Stromal cell of bone marrow (primary cell): ENCODE data around the gene SNAI3.

Source experiments
- DNase-seq: peaks from one replicate; pipeline ENCODE4 v3.0.0-alpha.2; 2012; ENCODE audit warnings: low read depth

The SNAI3 gene

GRCh38 chr16:88721815-88722755 lies 35.8 kb upstream of the SNAI3 start:
- no peak for DNase-seq

- no peak for DNase-seq
These were observed 34.9 kb upstream of the SNAI3 start for GRCh38 chr16:88721236-88721635.

DNA sequence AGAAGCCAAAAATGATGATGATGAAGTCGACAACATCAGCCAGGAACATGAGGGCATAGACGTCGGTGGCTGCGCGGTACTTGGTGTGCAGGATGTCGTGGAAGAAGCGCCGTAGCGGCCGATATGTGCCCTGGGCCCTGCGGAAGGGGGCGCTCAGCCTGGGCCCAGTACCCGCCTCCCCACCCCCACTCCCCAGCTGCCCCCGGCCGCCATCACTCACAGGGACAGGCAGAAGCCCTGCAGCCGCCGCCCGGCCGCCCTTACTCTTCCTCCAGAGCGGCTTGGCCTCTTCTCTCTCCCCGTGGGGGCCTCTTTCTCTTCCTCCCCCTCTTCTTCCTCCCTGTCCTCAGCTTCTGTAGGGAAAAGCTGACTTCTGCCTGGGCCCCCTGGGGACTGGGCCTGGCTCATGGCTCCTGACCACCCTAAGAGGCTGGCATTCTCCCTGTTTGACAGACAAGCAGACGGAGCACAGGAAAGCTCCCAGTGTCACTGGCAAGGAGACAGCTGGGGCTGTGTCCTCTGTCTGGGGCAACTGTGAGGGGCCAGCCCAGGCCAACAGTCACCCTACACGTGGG lies 34.2 kb upstream of the SNAI3 start:
- DNase-seq, result no peak

GRCh38 chr16:88719933-88720296 lies 33.6 kb upstream of the SNAI3 start:
- DNase-seq, result no peak

DNA sequence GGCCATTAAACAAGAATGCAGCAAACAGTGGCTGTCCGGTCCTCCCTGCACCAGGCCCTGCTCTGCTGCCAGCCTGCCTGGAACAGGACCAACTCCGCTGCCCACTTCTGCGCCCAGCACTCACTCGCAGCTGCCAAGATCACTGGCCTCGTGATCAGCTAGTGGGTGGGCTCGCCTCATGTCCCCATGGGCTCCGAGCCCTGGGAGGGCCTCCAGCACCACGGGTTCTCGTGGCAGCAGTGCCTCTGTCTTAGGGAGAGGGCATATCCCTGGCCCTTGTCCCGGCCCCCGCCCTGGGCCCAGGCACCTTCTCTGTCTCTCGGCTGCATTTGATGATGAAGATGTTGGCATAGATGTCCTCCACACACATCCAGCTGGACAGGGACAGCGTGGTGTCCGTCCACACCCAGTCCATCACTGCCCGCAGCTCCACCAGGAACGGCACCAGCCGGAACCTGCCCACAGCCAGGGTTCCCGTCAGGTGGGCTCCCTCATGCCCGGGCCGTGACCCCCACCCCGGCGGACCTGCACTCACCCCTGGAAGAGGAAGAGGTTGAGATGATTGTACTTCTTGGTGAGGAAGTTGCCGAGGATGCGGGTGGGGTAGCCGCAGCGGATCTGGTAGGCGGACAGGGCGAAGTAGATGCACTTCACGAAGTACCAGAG lies 33.1 kb upstream of the SNAI3 start:
- DNase-seq, result no peak

GRCh38 chr16:88718178-88718577 lies 31.9 kb upstream of the SNAI3 start:
- no peak for DNase-seq

- no peak for DNase-seq
These were observed 30.3 kb upstream of the SNAI3 start for GRCh38 chr16:88716601-88717001.

DNA sequence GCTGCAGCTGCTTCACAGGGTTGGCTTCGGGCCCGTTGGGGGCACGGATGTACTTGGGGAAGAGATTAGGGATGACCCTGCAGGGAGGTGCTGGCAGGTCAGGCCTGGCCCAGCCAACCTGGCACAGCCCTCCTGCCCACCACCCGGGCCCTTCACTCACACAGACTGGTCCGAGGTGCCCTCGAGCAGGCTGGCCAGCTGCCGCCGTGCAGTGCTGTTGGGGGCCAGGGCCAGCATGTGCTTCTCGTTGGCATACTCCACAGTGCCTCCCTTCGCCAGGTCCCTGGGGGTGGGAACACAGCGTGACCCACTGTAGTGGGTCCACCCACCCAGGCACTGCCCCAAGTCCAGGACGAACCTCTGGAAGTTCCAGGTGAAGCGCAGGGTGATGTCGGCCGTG lies 29.9 kb upstream of the SNAI3 start:
- no peak for DNase-seq

DNA sequence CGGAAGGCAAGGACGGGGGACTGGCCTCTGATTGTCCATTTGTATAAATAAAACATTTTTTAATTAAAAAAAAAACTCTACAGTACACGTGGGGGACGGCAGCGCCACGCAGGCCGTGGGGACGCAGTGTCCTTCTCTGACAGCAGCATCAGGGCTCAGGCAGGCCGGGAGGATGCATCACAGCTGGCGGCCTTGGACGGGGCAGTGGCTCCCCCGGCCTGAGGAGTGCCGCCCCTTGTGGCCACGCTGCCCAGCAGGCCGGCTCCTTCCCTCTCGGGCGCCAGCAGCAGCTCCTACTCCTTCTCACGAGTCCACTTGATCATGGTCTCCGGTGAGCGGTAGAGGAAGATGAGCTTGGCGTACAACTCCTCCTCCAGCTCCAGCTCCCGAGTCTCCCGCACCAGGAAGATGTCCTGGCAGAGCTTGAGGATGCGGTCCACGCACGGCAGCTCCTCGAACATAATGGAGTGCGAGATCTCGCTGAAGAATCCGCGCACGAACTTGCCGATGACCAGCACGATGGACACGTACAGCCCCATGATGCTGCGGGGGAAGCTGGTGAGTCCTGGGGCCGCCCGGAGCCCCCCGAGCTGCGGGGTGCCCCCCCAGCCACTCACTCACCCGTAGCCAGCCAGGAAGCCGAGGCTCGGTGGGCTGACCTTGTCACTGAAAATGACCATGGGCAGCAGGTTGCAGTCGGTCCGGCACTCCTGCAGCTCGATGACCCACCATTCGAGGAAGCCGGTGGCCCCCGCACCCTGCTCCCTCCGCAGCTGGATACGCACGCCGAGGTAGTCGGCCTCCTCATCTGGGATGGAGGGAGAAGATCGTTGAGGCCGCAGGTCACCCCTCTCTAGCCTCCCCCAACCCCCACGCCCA lies 29.2 kb upstream of the SNAI3 start:
- DNase-seq, result no peak

DNA sequence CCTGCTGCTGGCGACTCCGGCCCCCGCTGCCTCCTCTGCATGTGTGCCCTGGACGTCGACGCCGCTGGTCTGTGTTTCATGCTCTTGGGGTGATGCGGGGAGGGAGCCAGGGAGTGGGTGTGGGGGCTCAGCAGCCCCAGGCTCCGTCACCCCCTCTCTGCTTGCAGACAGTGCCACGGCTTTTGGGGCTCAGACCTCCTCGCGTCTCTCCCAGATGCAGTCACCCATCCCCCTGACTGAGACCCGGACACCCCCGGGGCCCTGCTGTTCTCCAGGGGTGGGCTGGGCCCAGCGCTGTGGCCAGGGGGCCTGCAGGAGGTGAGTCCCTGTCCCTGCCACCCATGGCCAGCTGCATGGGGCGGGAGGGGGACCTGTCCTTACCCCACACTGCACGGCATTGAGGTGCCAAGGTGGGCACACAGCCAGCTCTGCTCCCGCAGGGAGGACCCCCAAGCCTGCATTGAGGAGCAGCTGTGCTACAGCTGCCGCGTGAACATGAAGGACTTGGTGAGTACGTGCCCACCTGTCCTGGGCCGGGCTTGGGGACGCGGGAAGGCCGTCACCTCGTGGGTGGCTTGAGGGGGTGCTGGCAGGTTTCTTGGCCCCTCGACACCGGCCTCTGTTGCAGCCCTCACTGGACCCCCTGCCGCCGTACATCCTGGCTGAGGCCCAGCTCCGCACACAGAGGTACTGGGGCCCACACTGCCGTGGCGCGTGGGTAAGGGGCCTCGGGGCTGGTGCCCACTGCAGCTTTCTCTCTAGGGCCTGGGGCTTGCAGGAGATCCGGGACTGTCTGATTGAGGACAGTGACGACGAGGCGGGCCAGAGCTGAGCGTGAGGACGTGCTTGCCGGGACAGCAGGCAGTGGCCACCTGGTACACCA lies 28.4 kb upstream of the SNAI3 start:
- no peak for DNase-seq

DNA sequence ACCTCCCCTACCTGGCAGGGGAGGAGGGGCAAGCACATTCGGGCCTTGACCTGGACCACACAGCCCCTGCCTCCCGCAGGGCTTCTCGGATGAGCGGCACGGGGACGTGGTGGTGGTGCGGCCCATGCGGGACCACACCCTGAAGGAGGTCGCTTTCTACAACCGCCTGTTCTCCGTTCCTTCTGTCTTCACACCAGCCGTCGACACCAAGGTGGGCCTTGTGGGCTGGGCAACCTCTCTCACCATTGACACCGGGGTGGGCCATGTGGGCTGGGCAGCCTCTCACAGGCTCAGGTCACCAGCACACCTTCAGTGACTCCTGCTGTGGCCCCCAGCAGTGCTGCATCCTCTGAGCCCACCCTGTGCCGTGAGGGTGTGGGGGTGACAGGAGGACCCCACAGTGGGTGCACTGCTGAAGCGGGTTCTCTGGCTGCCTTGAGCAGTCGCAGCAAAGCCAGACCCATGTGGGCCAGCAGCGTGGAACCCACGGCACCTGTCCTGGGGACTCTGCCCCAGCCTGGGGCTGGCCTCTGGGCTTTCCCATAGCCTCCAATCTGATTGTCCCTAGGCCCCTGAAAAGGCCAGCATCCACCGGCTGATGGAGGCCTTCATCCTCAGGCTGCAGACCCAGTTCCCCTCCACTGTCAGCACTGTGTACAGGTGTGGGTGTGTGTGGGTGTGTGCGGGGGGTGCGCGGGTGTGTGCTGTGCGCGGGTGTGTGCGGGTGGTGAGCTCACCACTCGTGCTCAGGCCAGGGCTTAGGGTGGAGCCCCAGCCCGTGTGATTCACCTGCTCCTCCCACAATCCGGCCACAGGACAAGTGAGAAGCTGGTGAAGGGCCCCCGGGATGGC lies 27.5 kb upstream of the SNAI3 start:
- DNase-seq, result no peak

- no peak for DNase-seq
These were observed 26.7 kb upstream of the SNAI3 start for GRCh38 chr16:88713054-88713453.

- no peak for DNase-seq
These were observed 26.2 kb upstream of the SNAI3 start for GRCh38 chr16:88712362-88712979.

DNA sequence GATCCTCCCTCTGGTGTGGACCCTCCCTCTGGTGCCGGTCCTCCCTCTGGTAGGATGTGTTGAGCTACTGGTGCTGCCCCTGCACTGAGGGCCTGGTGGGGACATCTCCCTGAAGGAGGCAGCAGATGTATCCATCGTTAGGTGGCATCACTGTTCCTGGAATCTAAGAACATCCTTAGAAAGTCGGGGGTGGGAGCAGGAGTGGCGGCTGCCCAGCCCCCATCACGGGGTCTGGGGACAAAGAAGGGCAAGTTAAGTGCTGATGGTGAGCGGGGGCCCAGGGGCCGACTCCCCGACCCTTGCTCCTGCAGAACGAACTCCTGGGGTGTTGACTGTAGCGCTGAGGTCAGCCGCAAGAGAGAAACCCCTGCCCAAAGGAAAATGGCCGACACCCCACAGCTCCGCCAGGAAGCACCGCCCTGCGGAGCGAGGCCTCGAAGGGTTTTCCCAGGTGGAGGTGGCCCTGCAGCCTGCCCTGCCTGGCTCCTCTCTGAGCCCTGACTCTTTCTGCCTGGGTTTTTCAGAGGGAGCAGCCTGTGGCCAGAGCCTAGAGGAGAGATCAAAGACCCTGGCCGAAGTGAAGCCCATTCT lies 25.5 kb upstream of the SNAI3 start:
- no peak for DNase-seq

GRCh38 chr16:88710556-88710955 lies 24.2 kb upstream of the SNAI3 start:
- DNase-seq, result no peak

DNA sequence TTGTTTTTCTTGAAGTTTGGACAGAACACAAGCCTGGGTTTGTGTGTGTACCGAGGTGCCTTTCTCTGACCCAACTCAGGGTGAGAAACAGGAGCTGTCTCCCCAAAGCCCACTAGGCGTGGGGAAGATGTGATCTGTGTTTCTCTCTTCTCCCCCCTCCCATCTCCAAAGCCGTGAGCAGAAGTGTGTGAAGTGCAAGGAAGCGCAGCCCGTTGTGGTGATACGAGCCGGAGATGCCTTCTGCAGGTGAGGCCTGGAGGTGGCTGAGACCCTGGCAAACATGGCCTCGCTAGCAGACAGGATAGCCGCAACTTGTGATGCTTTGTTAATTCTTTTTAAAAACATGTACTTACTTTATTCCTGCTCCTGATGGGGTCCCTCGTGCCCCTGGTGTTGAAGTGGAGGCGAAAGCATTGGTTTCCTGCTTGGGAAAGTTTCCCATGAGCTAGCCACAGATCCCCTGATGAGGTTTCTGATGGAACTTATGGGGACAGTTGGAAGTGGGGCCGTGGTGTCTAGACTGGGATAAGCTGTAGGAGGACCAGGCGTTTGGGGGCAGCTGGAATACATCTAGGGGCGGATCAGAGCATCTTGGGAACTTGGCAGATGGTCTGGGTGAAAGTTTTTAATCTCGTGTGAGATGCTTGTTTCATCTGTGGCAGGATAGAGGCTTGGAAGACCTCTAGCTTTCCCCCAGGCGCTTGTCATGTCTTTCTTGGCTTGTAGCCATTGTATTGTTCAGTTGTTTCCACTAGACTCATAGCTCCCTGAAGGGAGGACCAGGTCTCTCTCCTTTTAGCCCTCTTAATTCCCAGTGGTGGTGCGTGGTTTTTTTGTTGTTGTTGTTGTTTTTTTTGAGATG lies 20.9 kb upstream of the SNAI3 start:
- no peak for DNase-seq

- DNase-seq, result peak; percentile 76
These were observed 20.1 kb upstream of the SNAI3 start, which contains the start of the genes CTU2 and RNF166 for GRCh38 chr16:88706229-88706964. TSS of gene CTU2 (plus strand) at chr16:88706503. CDS start at chr16:88706531, 28 bp downstream. TSS of gene RNF166 (minus strand) at chr16:88706408. CDS start at chr16:88706325, 83 bp downstream.
